Spleen (tissue), 13 donors: ENCODE measurements around the gene UBR7. TPM values are rescaled to one million over a fixed set of nuclear protein-coding genes. Genes with fewer than 3 reads are reported as not detected.
"Not testable (repeated sequence)": the region's sequence is repeated elsewhere in the genome, so short reads cannot be mapped to it uniquely, and the experiment has no call there.

Experiments
- DNase-seq: peaks from one replicate; pipeline ENCODE4 v3.0.0-alpha.2; 2020
- H3K27ac ChIP-seq, 8 donors: fragments of 200-600 bp; sonication (generic) in 7 of 8; 1 replicate in 4 of 8; 2 replicates in 4 of 8; pipeline versions ENCODE4 v1.5.0 to v1.8.0; 2016 to 2021; ENCODE audit warnings: inconsistent platforms in 4 of 8, mild to moderate bottlenecking in 4 of 8, moderate library complexity in 1 of 8
- H3K27me3 ChIP-seq, 7 donors: fragments of 200-600 bp; sonication (generic) in 6 of 7; replicated peaks in 1 of 7; 1 replicate in 4 of 7; 2 replicates in 3 of 7; pipeline versions ENCODE4 v1.5.0 to v1.8.0; 2016 to 2021; ENCODE audit warnings: inconsistent platforms in 3 of 7, mild to moderate bottlenecking in 1 of 7
- H3K36me3 ChIP-seq, 6 donors: fragments of 200-600 bp; sonication (generic) in 5 of 6; 1 replicate in 4 of 6; 2 replicates in 2 of 6; pipeline versions ENCODE4 v1.5.0 to v1.8.0; 2016 to 2021; ENCODE audit warnings: inconsistent platforms in 2 of 6
- H3K4me1 ChIP-seq, 6 donors: fragments of 200-600 bp; sonication (generic) in 5 of 6; 1 replicate in 3 of 6; 2 replicates in 3 of 6; pipeline versions ENCODE4 v1.5.0 to v1.8.0; 2016 to 2021; ENCODE audit warnings: inconsistent platforms in 3 of 6
- H3K4me3 ChIP-seq, 8 donors: fragments of 200-600 bp; sonication (generic) in 7 of 8; 1 replicate in 4 of 8; 2 replicates in 4 of 8; pipeline versions ENCODE4 v1.5.0 to v1.8.0; 2016 to 2021; ENCODE audit warnings: inconsistent platforms in 4 of 8, mild to moderate bottlenecking in 4 of 8, moderate library complexity in 2 of 8
- H3K9me3 ChIP-seq, 8 donors: fragments of 200-600 bp; sonication (generic) in 7 of 8; 1 replicate in 4 of 8; 2 replicates in 4 of 8; pipeline versions ENCODE4 v1.5.0 to v1.8.0; 2016 to 2021; ENCODE audit warnings: inconsistent platforms in 4 of 8
- CTCF ChIP-seq, 11 experiments: fragments of 200-600 bp in 7 of 11; fragments of 450-650 bp in 4 of 11; sonication (generic) in 4 of 11; IDR thresholded peaks in 8 of 11; conservative IDR thresholded peaks in 3 of 11; 1 replicate in 7 of 11; 2 replicates in 4 of 11; pipeline versions ENCODE4 v1.4.0 to v1.8.0; 2016 to 2021; ENCODE audit warnings: antibody characterized with exemption in 11 of 11, inconsistent platforms in 4 of 11, mild to moderate bottlenecking in 1 of 11
- POLR2A ChIP-seq, 3 donors: fragments of 450-650 bp; IDR thresholded peaks; one replicate each; pipeline ENCODE4 v1.5.1; 2017; ENCODE audit warnings: antibody characterized with exemption in 3 of 3, mild to moderate bottlenecking in 1 of 3
- POLR2AphosphoS5 ChIP-seq, 3 donors: sonication (generic); formaldehyde crosslinking; IDR thresholded peaks; one replicate each; pipeline ENCODE4 v1.5.1; 2017; ENCODE audit warnings: antibody characterized with exemption in 3 of 3
- WGBS, 5 donors: extraction: QIAGEN DNeasy Blood & Tissue Kit in 3 of 5; methylation state at CpG; one replicate each; pipeline versions ENCODE4 v1.1.5 to v1.1.7; 2013 to 2018; 5-methylcytosine and 5-hydroxymethylcytosine counted together
- intact Hi-C: fragments of 100-400 bp; cut with DNase I; formaldehyde crosslinking; loops from one replicate; pipeline ENCODE4 v1.15.0; 2023; ENCODE audit warnings: low total_unique reads
- long read RNA-seq, 2 donors: transcript quantifications; one replicate each; lab custom pipeline, GENCODE V29; 2026
- polyA plus RNA-seq, 3 donors: library from polyadenylated mRNA; stranded (reverse); fragments of 200-250 nt; gene quantifications; one replicate each; pipeline ENCODE4 v1.2.1, GENCODE V29; 2013
- total RNA-seq, 7 donors: library from RNA; depleted of rRNA in 3 of 7; stranded (reverse); fragments of >200 nt in 3 of 7; fragmentation: NEBNext Ultra II Directional in 4 of 7; extraction: Animal tissue kit (Norgen Biotek cat#: 25700) in 4 of 7; gene quantifications; one replicate each; pipeline versions ENCODE4 v1.1.0 to v1.2.1, GENCODE V29; 2016 to 2021
- donor health status: healthy with polysubstance abuse.
- donor health status: DM: no; HTN: no; CAD: no; lungs with moderate emphysema.
- donor health status: DM: no; HTN: no; CAD: no.
- donor health status: Bipolar disorder and iron deficiency.
- donor health status: healthy.
- donor health status: DM: no; HTN: no; CAD: no.
- donor health status: DM: yes; HTN: yes; CAD: no.

UBR7 gene
- total RNA-seq (10 to 100 TPM; 15.9 to 39.7 (median 22.2) TPM), polyA plus RNA-seq (10 to 100 TPM in 2 of 3 donors, 1 to 10 TPM in 1; 9.7 to 15.1 (median 13.1) TPM)
- long read RNA-seq, donor 1, transcript UBR7-201 (11 exons, 3,694 nt), result major isoform, 6 of 6 reads
- long read RNA-seq, donor 1, partial matches to known transcripts, result 0 of 6 reads
- long read RNA-seq, donor 1, other reads (novel, unspliced or antisense), result 0 of 6 reads
- long read RNA-seq, donor 2, transcript UBR7-201 (11 exons, 3,694 nt), result major isoform, 5 of 5 reads
- long read RNA-seq, donor 2, partial matches to known transcripts, result 0 of 5 reads
- long read RNA-seq, donor 2, other reads (novel, unspliced or antisense), result 0 of 5 reads

GRCh38 chr14:93206793-93207467, at the start of gene UBR7, which contains the start of gene GON7:
Gene UBR7 (plus strand): TSS chr14:93207256. CDS start chr14:93207292, 36 bp downstream.
Gene GON7 (minus strand): TSS chr14:93207065. CDS start chr14:93207037, 28 bp downstream.
- no peaks in the 10 kb centered on the region for H3K27me3 ChIP-seq
- H3K9me3 ChIP-seq, result no peaks in the 10 kb centered on the region
- H3K36me3 ChIP-seq, result peaks cover 0 to 21% (median 8%) of the 10 kb centered on the region in 6 donors
- H3K4me1 ChIP-seq, result peaks cover 29 to 73% (median 52%) of the 10 kb centered on the region in 6 donors
- H3K4me3 ChIP-seq, result peak within 1 kb of the TSS; percentile 85 to 98 (median 91)
- DNase-seq, result peak; percentile 97
- WGBS, 5 donors, result 0 to 1% (median 1%) methylated on average over 56 to 65 of the region's 65 CpGs
- TF ChIP-seq CTCF (IDR thresholded peaks at IDR 0.05 in 8 of 11, conservative IDR thresholded peaks at IDR 0.05 in 3 of 11) (peak in 8 of 11 experiments; percentile 14 to 67 (median 52)), POLR2AphosphoS5 (IDR thresholded peaks at IDR 0.05) (peak; percentile 96 to 98 (median 97)), POLR2A (IDR thresholded peaks at IDR 0.05) (peak in 1 of 3 donors; percentile 49)
- intact Hi-C loops, result no loop called here
- peak within 1 kb of the TSS; percentile 66 to 93 (median 89) for H3K27ac ChIP-seq

- H3K36me3 ChIP-seq, H3K9me3 ChIP-seq, H3K4me1 ChIP-seq, DNase-seq, H3K27ac ChIP-seq, H3K27me3 ChIP-seq, H3K4me3 ChIP-seq, intact Hi-C loops: not testable (repeated sequence)
- 92 to 96% (median 94%) methylated on average over 7 of the region's 7 CpGs for WGBS, 5 donors
Measured at GRCh38 chr14:93158349-93158748, 48.7 kb upstream of the UBR7 start.

- H3K4me1 ChIP-seq, H3K4me3 ChIP-seq, intact Hi-C loops, DNase-seq, H3K27me3 ChIP-seq, H3K27ac ChIP-seq, H3K36me3 ChIP-seq, H3K9me3 ChIP-seq: not testable (repeated sequence)
- WGBS, 5 donors, result 59 to 75% (median 69%) methylated on average over 5 of the region's 5 CpGs
Measured at GRCh38 chr14:93159625-93160352, 47.3 kb upstream of the UBR7 start.

GRCh38 chr14:93160353-93160801, 46.7 kb upstream of the UBR7 start:
- 50 to 64% (median 57%) methylated on average over 4 of the region's 4 CpGs for WGBS, 5 donors
- Histone ChIP-seq H3K4me1 (no peaks in the 10 kb centered on the region), H3K4me3 (no peak overlapping the region), H3K27ac (no peak overlapping the region), H3K36me3 (no peaks in the 10 kb centered on the region), H3K27me3 (no peaks in the 10 kb centered on the region), H3K9me3 (no peaks in the 10 kb centered on the region)
- intact Hi-C loops, result no loop called here
- no peak for DNase-seq
- peak in 2 of 11 experiments; percentile 9 to 16 for TF ChIP-seq CTCF (IDR thresholded peaks at IDR 0.05 in 8 of 11, conservative IDR thresholded peaks at IDR 0.05 in 3 of 11)
- no peak for TF ChIP-seq POLR2A (IDR thresholded peaks at IDR 0.05)
- no peak for TF ChIP-seq POLR2AphosphoS5 (IDR thresholded peaks at IDR 0.05)
